ENCODE measurements around the gene ANK3.
"Not testable (repeated sequence)": the region's sequence is repeated elsewhere in the genome, so short reads cannot be mapped to it uniquely, and the experiment has no call there.

The ANK3 gene

GRCh38 chr10:60040014-60040662, 349.5 kb downstream of the ANK3 start:
- ChIA-PET POLR2A (ENCODE audit: low non-redundant PET) (no interaction called here), CTCF (interaction anchor here (0.6 kb wide), 3 partner anchors 135 to 867 kb away, joined by 3 to 7 read pairs (median 6); no protein-coding TSS in a partner anchor)
- no peak overlapping the region for H3K27ac ChIP-seq
- TF ChIP-seq CTCF (conservative IDR thresholded peaks at IDR 0.05; ENCODE audit: low read depth): no peak
- DNase-seq (ENCODE audit: low spot score): peak; percentile 5

DNA sequence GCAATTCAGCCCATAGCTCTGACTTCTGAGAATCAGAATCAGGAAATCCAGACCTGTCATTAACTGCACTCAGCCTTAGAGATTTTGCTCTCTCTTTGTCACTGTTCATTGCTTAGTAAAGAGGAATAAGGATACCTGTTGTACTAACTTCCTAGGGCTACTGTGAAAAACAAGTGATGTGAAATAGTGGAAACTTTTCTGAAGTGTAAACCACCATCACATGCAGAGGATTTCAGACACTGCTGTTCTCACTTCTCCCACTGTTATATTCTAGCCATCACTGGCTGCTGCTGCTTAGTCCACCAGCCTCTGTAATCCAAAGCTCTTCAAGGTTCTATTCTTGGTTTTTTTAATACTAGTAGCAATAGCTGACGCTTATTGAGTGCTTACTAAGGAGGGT, 353.7 kb downstream of the ANK3 start:
- ChIA-PET POLR2A (ENCODE audit: low non-redundant PET) (no interaction called here), CTCF (no interaction called here)
- no peak for DNase-seq (ENCODE audit: low spot score)
- TF ChIP-seq CTCF (conservative IDR thresholded peaks at IDR 0.05; ENCODE audit: low read depth): no peak
- H3K27ac ChIP-seq: no peak overlapping the region

- DNase-seq (ENCODE audit: low spot score); H3K27ac ChIP-seq; POLR2A ChIA-PET (ENCODE audit: low non-redundant PET): not testable (repeated sequence)
- CTCF ChIA-PET: interaction anchor here (0.6 to 1.2 kb wide), 2 partner anchors 410 to 1266 kb away, joined by 3 to 4 read pairs; no protein-coding TSS in a partner anchor
These were observed 354.3 kb downstream of the ANK3 start for GRCh38 chr10:60035375-60035774.

- DNase-seq (ENCODE audit: low spot score): peak; percentile 66
- CTCF ChIA-PET: no interaction called here
- no peak overlapping the region for H3K27ac ChIP-seq
- peak; percentile 50 for TF ChIP-seq CTCF (conservative IDR thresholded peaks at IDR 0.05; ENCODE audit: low read depth)
- POLR2A ChIA-PET (ENCODE audit: low non-redundant PET): no interaction called here
These were observed 357.0 kb downstream of the ANK3 start for GRCh38 chr10:60032723-60033122.

- H3K27ac ChIP-seq: no peak overlapping the region
- peak; percentile 12 for DNase-seq (ENCODE audit: low spot score)
- no peak for TF ChIP-seq CTCF (conservative IDR thresholded peaks at IDR 0.05; ENCODE audit: low read depth)
- ChIA-PET POLR2A (ENCODE audit: low non-redundant PET) (no interaction called here), CTCF (interaction anchor here (0.7 kb wide), 1 partner anchor 368 kb away, joined by 3 read pairs; no protein-coding TSS in a partner anchor)
These were observed 358.0 kb downstream of the ANK3 start for GRCh38 chr10:60031664-60032063.

DNA sequence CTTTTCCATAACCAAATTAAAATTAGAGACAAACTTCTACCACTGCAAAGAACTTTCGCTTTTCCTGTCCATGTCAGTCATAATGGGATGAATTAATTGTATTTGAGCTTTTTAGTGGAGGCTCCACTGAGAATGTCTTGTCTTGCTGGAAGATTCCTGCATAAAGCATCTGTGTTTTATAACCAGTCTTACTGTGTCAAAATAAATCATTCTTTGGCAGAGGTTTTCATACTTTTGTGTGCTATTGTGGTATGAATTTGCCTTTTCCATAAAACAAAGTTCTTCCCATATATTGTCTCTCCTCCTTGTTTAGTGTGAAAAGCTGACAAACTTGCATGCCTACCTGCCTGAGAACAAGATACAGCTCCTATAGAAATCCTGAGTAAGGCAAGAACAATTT, 358.5 kb downstream of the ANK3 start:
- ChIA-PET CTCF (interaction anchor here (0.7 kb wide), 1 partner anchor 368 kb away, joined by 3 read pairs; no protein-coding TSS in a partner anchor), POLR2A (ENCODE audit: low non-redundant PET) (no interaction called here)
- DNase-seq (ENCODE audit: low spot score): no peak
- no peak overlapping the region for H3K27ac ChIP-seq
- no peak for TF ChIP-seq CTCF (conservative IDR thresholded peaks at IDR 0.05; ENCODE audit: low read depth)

GRCh38 chr10:60029475-60029874, 360.2 kb downstream of the ANK3 start:
- ChIA-PET POLR2A (ENCODE audit: low non-redundant PET) (no interaction called here), CTCF (interaction anchor here (0.7 kb wide), 1 partner anchor 413 kb away, joined by 4 read pairs; no protein-coding TSS in a partner anchor)
- DNase-seq (ENCODE audit: low spot score): no peak
- H3K27ac ChIP-seq: no peak overlapping the region
- no peak for TF ChIP-seq CTCF (conservative IDR thresholded peaks at IDR 0.05; ENCODE audit: low read depth)

All from RWPE1 (cell line).